MM.1S (cell line): ENCODE results near the gene BEGAIN.

Experiments
- CTCF ChIP-seq: fragments of 300-600 bp; sonication (generic); IDR thresholded peaks from 2 replicates; pipeline ENCODE4 v1.5.1; 2016; ENCODE audit warnings: antibody characterized with exemption, low read length, mixed read lengths
- EZH2 ChIP-seq: fragments of 300-600 bp; sonication (generic); optimal IDR thresholded peaks from 2 replicates; pipeline ENCODE3; 2017; ENCODE audit warnings: low read depth, mild to moderate bottlenecking, antibody characterized with exemption, low read length, mixed read lengths
- EZH2phosphoT487 ChIP-seq: fragments of 300-600 bp; sonication (generic); IDR thresholded peaks from 2 replicates; pipeline ENCODE4 v1.6.1; 2018; ENCODE audit warnings: antibody characterized with exemption, low read length

DNA sequence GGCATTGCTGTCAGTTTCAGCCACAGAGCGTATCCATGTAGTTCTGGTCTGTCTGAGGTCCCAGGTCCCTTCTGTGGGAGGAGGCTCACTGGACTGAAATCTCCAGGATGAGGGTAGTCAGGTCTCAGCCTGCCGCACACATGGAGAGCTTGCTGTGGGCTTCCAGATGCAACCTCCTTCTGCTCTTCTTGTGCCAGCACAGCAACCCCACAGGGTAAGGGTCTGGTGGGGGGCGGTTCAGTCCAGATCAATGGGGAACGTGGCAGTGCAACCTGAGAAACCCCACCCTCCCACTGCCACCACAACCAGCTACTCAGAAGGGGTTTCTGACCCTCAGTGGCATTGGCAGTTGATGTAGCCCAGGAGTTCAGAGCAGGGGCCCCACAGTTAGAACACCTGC is 61.2 kb downstream of the BEGAIN start:
- TF ChIP-seq CTCF (no peak), EZH2 (no peak), EZH2phosphoT487 (no peak)
